Liver (tissue), 9 donors: ENCODE measurements around the gene NIPAL4. TPM values are rescaled to one million over a fixed set of nuclear protein-coding genes. Genes with fewer than 3 reads are reported as not detected.

Experiments
- DNase-seq: peaks from one replicate; pipeline ENCODE4 v3.0.0-alpha.2; 2017; ENCODE audit warnings: low spot score
- H3K27ac ChIP-seq, 2 donors: one replicate each; pipeline ENCODE4 v1.7.0; 2013; ENCODE audit warnings: inconsistent platforms in 2 of 2, low read length in 2 of 2, control low read depth in 1 of 2, low read depth in 1 of 2, mild to moderate bottlenecking in 1 of 2
- H3K27me3 ChIP-seq, 4 donors: one replicate each; pipeline versions ENCODE4 v1.6.1 to v1.7.0; 2013; ENCODE audit warnings: low read length in 3 of 4, inconsistent platforms in 1 of 4, mild to moderate bottlenecking in 1 of 4, moderate library complexity in 1 of 4; ENCODE audit not compliant: control insufficient read depth in 4 of 4, insufficient read depth in 4 of 4
- H3K36me3 ChIP-seq, 4 donors: one replicate each; pipeline versions ENCODE4 v1.6.1 to v1.7.0; 2013; ENCODE audit warnings: low read length in 3 of 4, mild to moderate bottlenecking in 3 of 4, low read depth in 1 of 4, moderate library complexity in 1 of 4; ENCODE audit not compliant: control insufficient read depth in 4 of 4, insufficient read depth in 3 of 4
- H3K4me1 ChIP-seq, 4 donors: one replicate each; pipeline versions ENCODE4 v1.6.1 to v1.7.0; 2013; ENCODE audit warnings: low read length in 3 of 4, mild to moderate bottlenecking in 3 of 4, moderate library complexity in 1 of 4; ENCODE audit not compliant: control insufficient read depth in 4 of 4, insufficient read depth in 4 of 4
- H3K4me3 ChIP-seq, 3 donors: one replicate each; pipeline versions ENCODE4 v1.6.1 to v1.7.0; 2013; ENCODE audit warnings: low read length in 3 of 3, control low read depth in 1 of 3, low read depth in 1 of 3, mild to moderate bottlenecking in 1 of 3
- H3K9ac ChIP-seq, 2 donors: one replicate each; pipeline ENCODE4 v1.7.0; 2013; ENCODE audit warnings: low read length in 2 of 2, mild to moderate bottlenecking in 2 of 2, moderate library complexity in 2 of 2, control low read depth in 1 of 2, low read depth in 1 of 2
- H3K9me3 ChIP-seq, 4 donors: one replicate each; pipeline versions ENCODE4 v1.6.1 to v1.7.0; 2013; ENCODE audit warnings: low read length in 3 of 4; ENCODE audit not compliant: control insufficient read depth in 4 of 4
- EGR1 ChIP-seq, 2 donors: IDR thresholded peaks; 2 replicates each; pipeline ENCODE4 v1.6.1; 2016 to 2018; ENCODE audit warnings: antibody characterized with exemption in 2 of 2, low read depth in 2 of 2
- FOXA1 ChIP-seq: IDR thresholded peaks from 2 replicates; pipeline ENCODE4 v1.6.1; 2016; ENCODE audit warnings: antibody characterized with exemption
- GABPA ChIP-seq, 2 donors: IDR thresholded peaks in 1 of 2; conservative IDR thresholded peaks in 1 of 2; 2 replicates each; pipeline ENCODE4 v1.6.1; 2016; ENCODE audit warnings: antibody characterized with exemption in 2 of 2, mild to moderate bottlenecking in 1 of 2, moderate library complexity in 1 of 2
- HNF4A ChIP-seq, 2 donors: conservative IDR thresholded peaks; 2 replicates each; pipeline ENCODE4 v1.6.1; 2016; ENCODE audit warnings: antibody characterized with exemption in 2 of 2, mild to moderate bottlenecking in 2 of 2
- HNF4G ChIP-seq: IDR thresholded peaks from 2 replicates; pipeline ENCODE4 v1.6.1; 2016; ENCODE audit warnings: antibody characterized with exemption
- JUND ChIP-seq, 2 donors: IDR thresholded peaks; 2 replicates each; pipeline ENCODE4 v1.6.1; 2016; ENCODE audit warnings: antibody characterized with exemption in 2 of 2
- MAX ChIP-seq: IDR thresholded peaks from 2 replicates; pipeline ENCODE4 v1.6.1; 2016; ENCODE audit warnings: antibody characterized with exemption
- RAD21 ChIP-seq, 2 donors: IDR thresholded peaks; 2 replicates each; pipeline ENCODE4 v1.6.1; 2016; ENCODE audit warnings: antibody characterized with exemption in 2 of 2, mild to moderate bottlenecking in 2 of 2
- REST ChIP-seq: IDR thresholded peaks from 2 replicates; pipeline ENCODE4 v1.6.1; 2016; ENCODE audit warnings: antibody characterized with exemption, mild to moderate bottlenecking
- RXRA ChIP-seq, 2 donors: IDR thresholded peaks; 2 replicates each; pipeline ENCODE4 v1.6.1; 2017 to 2018; ENCODE audit warnings: antibody characterized with exemption in 2 of 2, mild to moderate bottlenecking in 1 of 2
- SP1 ChIP-seq: IDR thresholded peaks from 2 replicates; pipeline ENCODE4 v1.6.1; 2018; ENCODE audit warnings: antibody characterized with exemption, mild to moderate bottlenecking
- TAF1 ChIP-seq: conservative IDR thresholded peaks from 2 replicates; pipeline ENCODE4 v1.6.1; 2016; ENCODE audit warnings: antibody characterized with exemption, mild to moderate bottlenecking
- YY1 ChIP-seq: IDR thresholded peaks from 2 replicates; pipeline ENCODE4 v1.6.1; 2016; ENCODE audit warnings: antibody characterized with exemption, mild to moderate bottlenecking
- WGBS: extraction: QIAGEN DNeasy Blood & Tissue Kit; methylation state at CpG from one replicate; pipeline ENCODE4 v1.1.7; 2013; 5-methylcytosine and 5-hydroxymethylcytosine counted together
- polyA plus RNA-seq, 2 donors: library from polyadenylated mRNA; stranded (reverse) in 1 of 2; unstranded in 1 of 2; fragments of 200-250 nt in 1 of 2; fragments of >200 nt in 1 of 2; fragmentation: Nextera tagmentation in 1 of 2; extraction: Ambion mirVana in 1 of 2; gene quantifications; one replicate each; pipeline versions ENCODE4 v1.2.1 to v1.2.3, GENCODE V29; 2013 to 2015
- total RNA-seq, 2 donors: library from RNA; depleted of rRNA; stranded (reverse); fragments of >200 nt; gene quantifications; one replicate each; pipeline ENCODE4 v1.2.3, GENCODE V29; 2014
- TF ChIP-seq, protein P1 (sequence below): IDR thresholded peaks from 2 replicates; pipeline ENCODE4 v1.6.1; 2016; ENCODE audit warnings: antibody characterized with exemption
- TF ChIP-seq, protein P2 (sequence below): IDR thresholded peaks from 2 replicates; pipeline ENCODE4 v1.6.1; 2016; ENCODE audit warnings: antibody characterized with exemption
- donor health status: healthy.
- donor health status: healthy.
- donor health status: healthy.
- donor health status: healthy.
- donor health status: healthy.

NIPAL4 gene
- total and polyA plus RNA-seq, 4 donors = not detected

- WGBS = 95% methylated on average over 9 of the region's 9 CpGs
- Histone ChIP-seq H3K27me3 (no peaks in the 10 kb centered on the region), H3K4me1 (peaks cover 5 to 27% (median 19%) of the 10 kb centered on the region in 4 donors), H3K36me3 (peaks cover 0 to 4% (median 3%) of the 10 kb centered on the region in 4 donors), H3K9ac (no peak overlapping the region), H3K9me3 (no peaks in the 10 kb centered on the region), H3K27ac (no peak overlapping the region), H3K4me3 (no peak overlapping the region)
- DNase-seq = no peak
- TF ChIP-seq HNF4G (no peak), SP1 (no peak), JUND (IDR thresholded peaks at IDR 0.05) (no peak), HNF4A (conservative IDR thresholded peaks at IDR 0.05) (no peak), YY1 (no peak), RAD21 (IDR thresholded peaks at IDR 0.05) (no peak), REST (no peak)
- TF ChIP-seq, protein P1, sequence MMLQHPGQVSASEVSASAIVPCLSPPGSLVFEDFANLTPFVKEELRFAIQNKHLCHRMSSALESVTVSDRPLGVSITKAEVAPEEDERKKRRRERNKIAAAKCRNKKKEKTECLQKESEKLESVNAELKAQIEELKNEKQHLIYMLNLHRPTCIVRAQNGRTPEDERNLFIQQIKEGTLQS = no peak
- TF ChIP-seq, protein P2, sequence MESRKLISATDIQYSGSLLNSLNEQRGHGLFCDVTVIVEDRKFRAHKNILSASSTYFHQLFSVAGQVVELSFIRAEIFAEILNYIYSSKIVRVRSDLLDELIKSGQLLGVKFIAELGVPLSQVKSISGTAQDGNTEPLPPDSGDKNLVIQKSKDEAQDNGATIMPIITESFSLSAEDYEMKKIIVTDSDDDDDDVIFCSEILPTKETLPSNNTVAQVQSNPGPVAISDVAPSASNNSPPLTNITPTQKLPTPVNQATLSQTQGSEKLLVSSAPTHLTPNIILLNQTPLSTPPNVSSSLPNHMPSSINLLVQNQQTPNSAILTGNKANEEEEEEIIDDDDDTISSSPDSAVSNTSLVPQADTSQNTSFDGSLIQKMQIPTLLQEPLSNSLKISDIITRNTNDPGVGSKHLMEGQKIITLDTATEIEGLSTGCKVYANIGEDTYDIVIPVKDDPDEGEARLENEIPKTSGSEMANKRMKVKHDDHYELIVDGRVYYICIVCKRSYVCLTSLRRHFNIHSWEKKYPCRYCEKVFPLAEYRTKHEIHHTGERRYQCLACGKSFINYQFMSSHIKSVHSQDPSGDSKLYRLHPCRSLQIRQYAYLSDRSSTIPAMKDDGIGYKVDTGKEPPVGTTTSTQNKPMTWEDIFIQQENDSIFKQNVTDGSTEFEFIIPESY = no peak
Measured at GRCh38 chr5:157509093-157509492, 49.1 kb downstream of the NIPAL4 start.

DNA sequence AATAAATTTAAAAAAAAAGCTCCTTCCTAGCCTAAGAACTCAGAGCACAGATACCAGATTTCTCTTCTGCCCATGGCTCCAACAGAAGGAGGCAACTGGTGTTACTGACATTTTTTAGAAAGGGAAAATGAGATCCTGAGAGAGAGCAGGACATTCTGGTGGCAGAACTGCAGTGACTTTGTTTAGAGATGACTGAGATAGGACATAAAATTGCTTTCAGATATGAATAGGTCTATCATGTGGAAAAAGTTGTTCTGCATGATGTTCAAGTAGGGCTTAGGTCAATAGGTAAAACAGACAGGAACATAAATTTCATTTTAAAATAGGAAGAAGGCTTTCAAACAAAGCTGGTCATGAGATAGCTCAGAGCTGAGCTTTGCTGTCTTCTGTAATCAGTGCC, 49.6 kb downstream of the NIPAL4 start:
- Histone ChIP-seq H3K27me3 (no peaks in the 10 kb centered on the region), H3K4me3 (no peak overlapping the region), H3K4me1 (peaks cover 5 to 27% (median 19%) of the 10 kb centered on the region in 4 donors), H3K36me3 (peaks cover 0 to 4% (median 3%) of the 10 kb centered on the region in 4 donors), H3K27ac (no peak overlapping the region), H3K9me3 (no peaks in the 10 kb centered on the region), H3K9ac (no peak overlapping the region)
- TF ChIP-seq RXRA (IDR thresholded peaks at IDR 0.05) (no peak), FOXA1 (no peak), EGR1 (IDR thresholded peaks at IDR 0.05; ENCODE audit: low read depth in 2 of 2) (no peak), REST (no peak), YY1 (no peak), GABPA (IDR thresholded peaks at IDR 0.05 in 1 of 2, conservative IDR thresholded peaks at IDR 0.05 in 1 of 2) (no peak), TAF1 (no peak), MAX (no peak)
- TF ChIP-seq, protein P2 = no peak
- DNase-seq = no peak
